HG03521 (cell line): ENCODE data around the gene GRIK4.

Experiments
- ATAC-seq: cut with Tn5 transposase; IDR thresholded peaks from one replicate; pipeline ENCODE4 v1.9.1; 2021; ENCODE audit warnings: mild to moderate bottlenecking, moderate library complexity; ENCODE audit not compliant: unreplicated experiment

The GRIK4 gene

GRCh38 chr11:120630122-120630521 lies 118.6 kb downstream of the GRIK4 start:
- no peak for ATAC-seq

DNA sequence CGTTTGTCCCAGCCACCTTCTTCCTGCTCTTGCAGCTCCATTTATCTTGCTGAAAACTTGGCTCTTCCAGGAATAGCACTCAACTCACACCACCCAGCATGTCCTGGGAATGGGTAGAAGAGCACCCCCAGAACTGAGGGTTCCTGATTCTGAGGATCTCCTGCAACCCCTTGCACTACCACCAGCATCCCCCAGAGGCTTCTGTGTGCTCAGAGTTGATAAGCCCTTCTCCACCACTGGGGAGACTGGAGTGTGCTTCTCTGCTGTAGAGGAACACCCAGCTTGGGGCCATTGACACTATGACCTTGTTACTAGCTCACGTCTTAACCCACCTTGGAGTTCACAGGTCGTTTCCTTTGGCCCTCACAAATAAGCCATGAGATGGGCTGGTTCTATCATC lies 121.0 kb downstream of the GRIK4 start:
- peak; percentile 59 for ATAC-seq

DNA sequence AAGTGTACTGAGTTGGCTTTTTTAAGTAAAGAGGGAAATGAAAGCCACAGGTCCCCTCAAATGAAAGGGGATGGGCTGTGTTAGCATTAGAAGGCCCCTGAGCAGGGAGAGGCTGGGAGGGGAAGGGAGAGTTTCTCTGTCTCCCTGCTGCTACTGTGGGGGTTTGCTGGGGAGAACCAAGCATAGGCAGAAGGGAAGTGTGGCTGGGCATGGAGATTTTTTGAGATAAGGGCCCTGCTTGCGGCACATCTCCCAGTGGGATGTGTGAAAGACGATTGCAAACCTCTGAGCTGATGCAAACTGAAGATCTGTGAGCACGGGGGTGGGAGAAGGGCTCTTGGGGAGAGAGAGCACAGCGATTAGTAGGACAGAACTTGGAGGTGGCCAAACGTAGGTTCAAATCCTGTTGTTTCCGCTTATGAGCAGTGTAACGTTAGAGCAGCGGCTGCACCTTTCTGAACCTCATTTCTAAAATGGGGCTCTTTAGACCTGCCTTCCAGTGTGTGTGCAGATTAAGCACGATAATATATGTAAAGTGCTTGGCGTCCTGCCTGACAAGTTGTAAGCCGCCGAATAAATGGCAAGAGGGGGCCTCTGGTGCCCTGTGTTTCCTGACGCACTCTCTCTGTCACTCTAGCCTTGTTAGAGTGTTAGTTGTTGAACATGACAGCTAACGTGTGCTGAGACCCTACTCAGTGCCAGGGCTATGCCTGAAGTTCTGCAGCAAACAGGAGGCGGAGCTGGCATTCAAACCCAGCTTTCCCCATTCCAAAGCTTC lies 122.3 kb downstream of the GRIK4 start:
- ATAC-seq, result no peak

GRCh38 chr11:120634706-120635105 lies 123.2 kb downstream of the GRIK4 start:
- no peak for ATAC-seq

- no peak for ATAC-seq
These were observed 123.7 kb downstream of the GRIK4 start for GRCh38 chr11:120635136-120635810.

- no peak for ATAC-seq
These were observed 125.6 kb downstream of the GRIK4 start for GRCh38 chr11:120637131-120637530.

DNA sequence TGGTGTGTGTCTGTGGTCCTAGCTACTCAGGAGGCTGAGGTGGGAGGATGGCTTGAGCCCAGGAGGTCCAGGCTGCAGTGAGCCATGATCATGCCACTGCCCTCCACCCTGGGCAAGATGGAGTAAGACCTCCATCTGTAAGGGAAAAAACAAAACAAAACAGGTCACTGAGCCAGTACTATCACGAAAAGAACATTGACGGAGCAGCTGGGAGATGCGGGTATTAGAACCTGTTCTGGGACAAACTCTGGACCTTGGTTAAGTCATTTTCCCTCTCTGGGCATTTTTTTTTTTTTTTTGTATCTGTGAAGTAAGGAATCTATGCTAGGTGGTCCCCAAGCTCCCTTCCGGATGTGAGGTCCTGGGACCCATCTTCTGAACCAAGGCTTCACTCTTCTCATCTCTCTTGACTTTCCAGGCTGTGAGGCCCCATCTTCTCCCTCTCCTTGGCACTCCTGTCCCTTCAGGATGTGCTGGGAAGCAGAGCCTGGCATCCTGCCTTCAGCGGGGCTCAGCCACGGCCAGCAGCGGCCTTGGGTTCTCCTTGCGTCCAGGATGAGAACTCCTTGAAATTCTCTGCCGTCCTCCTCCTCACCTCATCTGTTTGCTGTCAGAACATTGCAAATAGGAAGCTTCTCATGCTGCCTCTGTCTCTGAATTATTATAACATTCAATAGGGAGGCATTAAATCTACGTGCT lies 130.8 kb downstream of the GRIK4 start:
- ATAC-seq, result no peak

DNA sequence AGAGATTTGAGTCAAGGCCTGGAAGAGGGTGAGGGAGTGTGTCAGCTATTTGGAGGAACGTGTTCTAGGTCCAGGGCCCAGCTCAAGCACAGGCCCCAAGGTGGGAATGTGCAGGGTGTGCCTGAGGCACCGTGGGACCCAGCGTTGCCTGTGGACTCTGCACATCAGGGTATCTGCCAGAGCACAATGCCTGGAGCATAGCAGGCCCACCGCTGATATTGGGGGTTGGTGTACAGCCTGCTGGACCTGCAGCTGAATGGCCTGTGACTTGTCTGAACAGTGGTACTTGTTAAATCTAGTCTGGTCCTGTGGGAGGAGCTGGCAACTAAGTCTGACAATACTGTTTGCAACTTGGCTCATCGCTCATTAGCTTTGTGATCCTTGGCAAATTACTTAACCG lies 131.7 kb downstream of the GRIK4 start:
- no peak for ATAC-seq

GRCh38 chr11:120645639-120646038 lies 134.1 kb downstream of the GRIK4 start:
- ATAC-seq, result no peak

GRCh38 chr11:120646206-120646605 lies 134.7 kb downstream of the GRIK4 start:
- no peak for ATAC-seq

DNA sequence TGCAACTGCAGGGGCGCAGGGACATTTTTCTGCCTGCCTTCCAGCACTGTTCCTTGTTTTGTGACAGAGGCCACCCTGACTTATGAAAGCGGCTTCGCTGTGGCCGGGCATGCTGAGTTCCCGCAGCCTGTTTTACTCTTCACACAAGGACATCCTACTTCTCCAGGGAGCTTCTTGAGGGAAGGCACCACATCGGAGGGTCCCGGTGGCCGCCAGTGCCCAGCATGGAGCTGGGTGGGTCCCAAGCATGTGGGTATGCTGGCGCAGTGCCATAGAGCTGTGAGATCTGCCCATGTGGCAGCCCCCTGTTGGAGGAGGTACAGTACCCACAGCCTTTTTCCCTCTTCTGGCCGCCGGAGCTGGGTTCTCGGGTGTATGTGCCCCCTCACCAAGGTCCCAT lies 136.1 kb downstream of the GRIK4 start:
- no peak for ATAC-seq

- ATAC-seq, result no peak
These were observed 137.2 kb downstream of the GRIK4 start for GRCh38 chr11:120648771-120649170.

DNA sequence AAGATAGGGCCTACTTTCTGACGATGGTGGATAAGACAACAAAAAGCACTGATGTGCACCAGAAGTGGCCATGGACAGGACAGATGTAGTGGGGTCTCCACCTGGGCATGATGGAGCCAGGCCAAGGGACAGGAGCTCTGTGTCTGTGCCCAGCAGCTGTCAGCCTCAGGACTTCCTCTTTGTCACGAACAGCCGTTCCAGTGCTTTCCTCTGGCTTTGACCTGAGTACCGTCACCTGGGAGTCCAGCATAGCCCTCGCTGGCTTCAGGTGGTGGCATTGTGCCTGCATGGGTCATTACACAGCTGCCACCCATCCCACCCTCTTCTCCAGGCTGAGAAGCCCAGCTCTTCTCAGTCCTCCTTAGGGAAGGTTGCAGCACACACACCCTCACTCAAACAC lies 137.8 kb downstream of the GRIK4 start:
- no peak for ATAC-seq

GRCh38 chr11:120651396-120651795 lies 139.8 kb downstream of the GRIK4 start:
- no peak for ATAC-seq

DNA sequence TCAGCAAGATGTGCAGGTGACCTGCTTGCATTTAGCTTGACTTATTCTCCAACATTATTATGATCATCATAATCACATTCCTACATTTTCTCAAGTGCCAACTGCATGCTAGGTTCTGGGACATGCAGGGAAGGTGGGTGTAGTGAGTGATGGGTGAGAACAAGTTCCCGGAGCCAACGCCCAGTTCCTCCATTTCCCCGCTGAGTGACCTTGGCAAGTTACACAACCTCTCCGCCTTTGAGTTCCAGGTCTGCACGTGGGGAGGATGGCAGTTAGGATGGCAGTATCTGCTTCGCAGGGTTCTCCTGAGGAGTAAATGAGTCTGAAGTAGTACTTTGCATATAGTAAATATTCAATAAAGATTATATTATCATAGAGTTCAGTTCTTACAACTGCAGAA lies 140.3 kb downstream of the GRIK4 start:
- ATAC-seq, result no peak

DNA sequence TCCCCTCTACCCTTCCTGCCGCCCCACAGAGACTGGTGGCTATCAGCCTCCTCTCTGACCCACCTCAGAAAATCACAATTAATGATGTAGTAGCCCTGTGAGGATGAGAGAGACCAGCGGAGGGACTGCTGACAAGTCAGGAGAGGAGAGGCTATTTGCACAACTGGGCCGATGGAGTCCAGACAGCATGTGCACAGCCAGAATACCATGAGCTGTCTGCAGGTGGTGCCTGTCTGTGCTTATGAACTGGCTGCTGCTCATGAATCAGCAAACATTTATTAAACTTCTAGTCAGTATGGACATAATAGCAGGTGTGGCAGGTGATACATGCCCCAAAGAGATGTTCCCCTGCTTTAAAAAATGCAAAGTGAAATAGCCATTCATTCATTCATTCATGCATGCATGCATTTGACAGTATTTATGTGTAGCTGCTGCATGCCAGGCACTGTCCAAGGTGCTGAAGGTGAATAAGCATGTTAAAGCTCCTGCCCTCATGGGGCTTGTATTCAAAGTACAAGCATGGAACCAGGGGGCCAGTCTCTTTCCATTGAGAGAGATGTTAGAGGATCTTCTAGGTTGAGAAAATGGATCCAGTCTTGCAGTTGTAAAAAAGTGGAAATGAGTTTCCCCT lies 141.3 kb downstream of the GRIK4 start:
- ATAC-seq, result no peak

GRCh38 chr11:120655589-120655988 lies 144.0 kb downstream of the GRIK4 start:
- ATAC-seq, result no peak

GRCh38 chr11:120657306-120658070 lies 145.9 kb downstream of the GRIK4 start:
- no peak for ATAC-seq

DNA sequence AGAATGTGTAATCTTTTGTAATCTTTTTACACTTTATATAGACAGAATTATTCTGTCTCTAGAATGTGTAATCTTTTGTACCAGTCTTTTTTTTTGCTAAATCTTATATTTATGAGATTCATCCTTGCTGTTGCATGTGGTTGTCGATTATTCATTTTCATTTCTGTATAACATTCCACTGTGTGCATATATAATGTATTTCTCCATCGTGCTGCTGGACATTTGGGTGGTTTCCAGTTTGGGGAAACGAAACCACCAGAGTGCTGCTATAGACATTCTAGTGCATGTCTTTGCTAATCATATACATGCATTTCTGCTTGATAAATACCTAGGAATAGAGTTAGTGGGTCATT lies 146.5 kb downstream of the GRIK4 start:
- ATAC-seq, result peak; percentile 42

GRCh38 chr11:120659076-120659475 lies 147.5 kb downstream of the GRIK4 start:
- ATAC-seq, result no peak

- no peak for ATAC-seq
These were observed 148.5 kb downstream of the GRIK4 start for GRCh38 chr11:120660024-120660565.
